Measurements from ENCODE around the gene KRI1.
"Not testable (repeated sequence)": the region's sequence is repeated elsewhere in the genome, so short reads cannot be mapped to it uniquely, and the experiment has no call there.

The KRI1 gene

DNA sequence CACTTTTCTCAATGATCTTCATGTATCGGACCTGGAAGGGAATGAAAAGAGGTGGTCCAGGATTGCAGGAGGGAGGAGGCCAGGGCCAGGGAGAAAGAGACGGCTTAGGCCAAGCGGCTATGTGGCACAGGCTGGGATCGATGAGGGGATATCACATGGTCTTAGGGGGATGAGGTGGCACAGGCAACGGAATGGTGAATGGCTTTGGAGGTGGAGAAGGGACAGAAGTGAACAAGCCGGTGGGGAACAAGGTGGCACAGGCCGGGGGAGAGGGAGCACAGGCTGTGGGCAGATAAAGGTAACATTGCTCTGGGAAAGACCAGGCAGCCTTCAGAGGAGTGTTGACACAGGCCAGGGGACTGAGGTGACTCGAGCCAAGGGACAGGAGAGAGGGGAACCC lies 8.7 kb upstream of the KRI1 start:
- DNase-seq: no peak

DNA sequence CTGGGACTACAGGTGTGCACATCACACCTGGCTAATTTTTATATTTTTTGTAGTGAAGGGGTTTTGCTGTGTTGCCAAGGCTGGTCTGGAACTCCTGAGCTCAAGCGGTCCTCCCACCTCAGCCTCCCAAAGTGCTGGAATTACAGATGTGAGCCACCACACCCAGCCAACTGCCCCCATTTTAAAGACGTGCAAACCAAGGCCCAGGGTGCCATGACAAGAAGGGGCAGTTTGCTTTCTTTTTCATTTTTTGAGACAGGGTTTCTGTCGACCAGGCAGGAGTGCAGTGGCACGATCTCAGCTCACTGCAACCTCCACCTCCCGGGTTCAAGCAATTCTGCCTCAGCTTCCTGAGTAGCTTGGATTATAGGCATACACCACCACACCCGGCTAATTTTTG lies 8.0 kb upstream of the KRI1 start:
- not testable (repeated sequence) for DNase-seq

DNA sequence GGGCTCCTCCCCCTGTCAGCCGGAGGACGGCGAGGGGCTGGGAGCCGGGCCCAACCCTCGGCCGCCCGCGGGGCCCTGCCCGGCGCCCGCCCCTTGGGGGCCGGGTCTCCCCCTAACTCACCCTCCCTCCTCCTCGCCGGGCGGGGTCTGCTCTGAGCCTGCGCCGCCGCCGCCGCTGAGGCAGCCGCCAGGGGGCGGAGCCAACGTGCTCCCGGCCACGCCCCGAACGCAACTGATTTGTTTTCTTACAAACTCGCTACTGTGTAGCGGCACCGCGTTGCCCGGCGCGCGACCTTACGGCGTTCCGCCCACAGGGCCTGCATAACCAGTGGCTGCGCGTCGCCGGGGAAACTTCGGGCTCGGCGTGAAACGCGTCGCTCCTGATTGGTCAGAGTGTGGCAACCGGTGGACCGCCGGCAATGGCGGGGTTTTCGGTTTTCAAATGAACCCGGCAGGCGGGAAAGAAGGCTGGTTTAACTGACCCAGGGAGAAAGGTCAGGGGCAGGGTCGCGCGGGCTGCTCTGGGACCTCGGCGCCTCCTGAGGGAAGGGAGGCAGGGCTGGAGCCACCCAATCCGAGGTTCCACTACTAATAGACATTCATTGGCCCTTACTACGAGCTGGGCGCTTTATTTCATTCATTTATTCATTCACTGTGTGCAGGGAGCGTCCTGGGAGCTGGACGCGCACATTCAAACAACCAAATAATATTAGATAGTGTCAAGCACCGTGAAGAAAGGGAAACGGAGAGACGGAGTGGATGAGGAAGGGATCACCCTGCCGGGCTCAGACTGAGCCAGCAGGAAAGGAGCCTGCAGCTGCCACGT lies 3.2 kb upstream of the KRI1 start, which contains the start of gene CDKN2D:
Gene CDKN2D (minus strand): TSS at position 154 of the 826 bp plus-strand sequence. CDS start 326 bp downstream, outside the sequence.
- DNase-seq: peak; percentile 99

DNA sequence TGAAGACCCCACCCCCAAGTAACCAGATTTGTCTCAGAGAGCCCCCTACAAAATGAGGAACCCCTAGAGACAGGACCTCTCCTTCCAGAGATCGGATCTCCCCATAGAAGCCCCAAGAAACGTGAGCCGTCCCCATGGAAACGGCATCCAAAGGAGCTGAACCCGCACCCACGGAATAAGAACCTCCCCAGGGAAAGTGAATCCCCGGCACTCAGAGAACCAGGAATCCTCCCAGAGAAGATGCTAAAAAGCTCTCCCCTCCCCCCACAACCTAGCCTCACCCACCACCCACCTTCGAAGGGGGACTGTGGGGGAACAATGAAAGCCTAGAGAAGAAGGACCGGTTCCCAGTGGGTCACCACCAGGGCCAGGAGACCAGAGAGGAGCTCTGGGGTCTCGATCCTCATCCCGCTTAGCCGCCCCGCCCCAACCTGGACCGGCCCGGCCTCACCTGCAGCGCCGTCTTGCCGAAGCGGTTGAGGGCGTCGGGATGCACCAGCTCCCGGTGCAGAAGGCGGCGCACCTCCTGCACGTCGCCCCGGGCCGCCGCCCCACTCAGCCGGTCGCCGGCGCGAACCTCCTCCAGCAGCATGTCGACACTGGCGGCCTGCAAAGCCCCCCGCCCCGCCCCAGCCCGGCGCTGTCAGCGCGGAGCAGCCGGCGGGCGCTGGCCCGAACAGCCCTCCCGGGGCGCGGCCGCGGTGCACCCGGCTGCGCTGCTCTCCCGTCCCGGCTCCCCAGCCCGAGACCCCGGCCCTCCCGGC lies 2.4 kb upstream of the KRI1 start:
- no peak for DNase-seq

DNA sequence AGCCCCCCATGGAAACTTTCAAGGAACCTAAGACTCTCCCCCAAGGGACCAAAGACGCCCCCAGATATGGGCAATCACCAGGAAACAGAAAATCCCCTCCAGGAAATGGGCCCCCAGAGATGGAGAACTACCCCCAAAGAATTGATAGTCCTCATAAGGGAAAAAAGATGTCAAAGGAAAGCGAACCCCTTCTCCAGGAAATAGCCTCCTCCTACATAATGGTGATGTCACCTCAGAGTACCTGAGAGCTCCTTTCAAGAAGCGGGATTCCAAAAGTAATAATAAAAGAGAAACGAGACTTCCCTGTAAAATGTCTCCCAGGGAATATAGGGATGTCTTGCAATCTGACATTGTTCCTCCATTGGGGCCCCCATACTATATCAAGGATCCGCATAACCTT lies 1.8 kb upstream of the KRI1 start:
- DNase-seq: no peak

DNA sequence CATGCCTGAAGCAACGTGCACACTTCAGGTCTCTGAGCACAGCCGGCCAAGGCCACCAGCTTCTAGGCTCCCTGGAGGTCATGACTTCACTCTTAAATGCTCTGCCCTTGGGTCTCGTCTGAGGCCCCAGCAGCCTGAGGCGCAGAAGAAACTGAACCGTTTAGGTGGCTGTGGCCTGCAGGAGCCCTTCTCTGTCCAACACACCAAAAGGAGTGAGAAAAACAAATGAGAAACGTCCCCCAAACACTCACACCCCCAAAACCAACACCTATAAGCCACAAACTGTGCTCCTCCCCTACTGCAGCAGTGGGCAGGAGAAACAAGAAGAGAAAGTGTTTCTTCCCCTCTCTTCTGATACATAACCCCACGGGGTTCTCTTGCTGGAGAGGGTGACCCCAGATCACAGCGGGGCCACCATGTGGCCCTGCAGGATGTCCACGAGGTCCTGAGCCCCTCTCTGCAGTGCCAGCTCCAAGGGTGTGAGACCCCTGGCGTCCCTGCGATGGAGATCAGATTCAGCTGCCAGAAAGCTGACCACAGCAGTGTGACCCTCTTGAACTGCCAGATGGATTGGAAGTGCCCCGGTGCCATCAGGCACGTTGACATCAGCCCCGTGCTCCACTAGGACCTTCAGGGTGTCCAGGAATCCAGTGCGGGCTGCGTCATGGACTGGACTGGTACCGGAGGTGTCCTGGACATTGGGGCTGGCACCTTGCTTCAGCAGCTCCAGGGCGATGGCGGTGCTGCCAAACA lies 1.0 kb upstream of the KRI1 start:
- DNase-seq: peak; percentile 31 to 49

DNA sequence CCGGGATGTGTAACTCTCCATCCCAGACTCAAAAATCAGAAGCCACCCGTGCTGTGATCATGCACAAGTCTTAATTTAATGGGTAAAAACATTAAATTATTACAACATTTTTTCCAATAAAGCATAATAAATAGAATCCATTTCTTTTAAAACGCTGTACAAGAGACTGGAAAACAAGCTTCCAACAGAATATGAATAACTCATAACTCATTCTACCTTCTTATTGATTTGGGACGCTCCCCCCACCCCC lies 523 bp upstream of the KRI1 start:
- no peak for DNase-seq

DNA sequence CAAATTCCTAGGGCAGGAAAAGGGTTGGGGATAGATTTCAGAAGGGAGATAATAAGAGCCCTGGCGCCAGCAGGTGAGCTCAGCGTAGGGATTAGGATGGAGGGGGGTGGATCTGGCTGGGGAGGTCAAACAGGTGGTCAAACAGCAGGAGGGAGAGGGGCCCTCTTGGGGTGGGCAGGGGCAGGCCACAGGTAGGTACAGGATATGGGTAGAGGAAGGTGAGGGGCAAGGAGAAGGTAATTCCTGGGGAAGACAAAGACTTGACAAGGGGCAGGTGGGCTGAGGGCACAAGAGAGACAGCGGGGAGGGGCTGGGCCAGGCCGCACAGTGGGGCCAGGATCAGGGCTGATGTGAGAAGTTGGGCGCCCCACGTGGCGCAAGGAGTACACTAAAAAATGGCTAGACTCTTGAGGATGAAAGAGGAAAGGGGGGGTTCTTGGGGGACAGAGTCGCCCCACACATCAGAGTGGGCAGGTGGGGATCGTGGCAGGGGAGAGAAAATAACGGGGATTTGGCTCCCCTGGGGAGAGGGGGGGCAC lies 713 bp downstream of the KRI1 start:
- DNase-seq: peak in 1 of 2 donors; percentile 39

DNA sequence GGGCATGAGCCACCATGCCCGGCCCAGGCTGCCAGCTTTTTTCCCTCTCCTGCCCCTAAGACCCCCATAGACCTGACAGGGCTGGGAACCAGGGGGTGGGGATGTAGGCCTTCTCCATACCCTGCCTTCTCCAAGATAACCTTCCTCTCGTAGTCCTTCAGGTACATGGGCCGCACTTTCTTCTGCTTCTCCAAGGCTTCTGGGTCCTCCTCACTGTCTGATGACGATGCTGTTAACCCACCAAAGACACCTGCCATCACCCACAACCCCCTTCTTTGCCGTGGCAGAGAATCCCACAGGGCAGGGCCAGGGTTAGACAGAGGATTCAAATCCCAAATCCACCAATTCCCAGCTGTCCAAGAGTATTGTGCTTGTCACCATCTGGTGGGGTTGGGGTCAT lies 3.2 kb downstream of the KRI1 start:
- no peak for DNase-seq

DNA sequence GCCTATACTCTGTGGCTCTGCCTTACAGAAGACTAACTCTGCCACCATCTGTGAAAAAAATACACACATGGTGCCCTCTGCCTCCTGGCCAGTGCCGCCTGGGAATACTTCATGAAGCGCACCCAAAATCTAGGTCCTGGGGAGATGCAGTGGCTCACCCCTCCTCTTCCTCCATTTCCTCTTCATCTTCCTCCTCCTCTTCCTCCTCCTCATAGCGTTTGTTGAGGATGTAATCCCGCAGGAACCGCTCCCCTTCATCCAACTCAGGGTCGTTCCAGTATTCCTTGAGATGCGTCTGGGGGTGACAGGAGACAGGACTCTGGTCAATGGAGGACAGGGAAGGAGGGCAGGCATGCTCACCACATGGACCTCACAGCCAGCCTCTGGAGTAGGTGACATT lies 5.7 kb downstream of the KRI1 start:
- DNase-seq: no peak

DNA sequence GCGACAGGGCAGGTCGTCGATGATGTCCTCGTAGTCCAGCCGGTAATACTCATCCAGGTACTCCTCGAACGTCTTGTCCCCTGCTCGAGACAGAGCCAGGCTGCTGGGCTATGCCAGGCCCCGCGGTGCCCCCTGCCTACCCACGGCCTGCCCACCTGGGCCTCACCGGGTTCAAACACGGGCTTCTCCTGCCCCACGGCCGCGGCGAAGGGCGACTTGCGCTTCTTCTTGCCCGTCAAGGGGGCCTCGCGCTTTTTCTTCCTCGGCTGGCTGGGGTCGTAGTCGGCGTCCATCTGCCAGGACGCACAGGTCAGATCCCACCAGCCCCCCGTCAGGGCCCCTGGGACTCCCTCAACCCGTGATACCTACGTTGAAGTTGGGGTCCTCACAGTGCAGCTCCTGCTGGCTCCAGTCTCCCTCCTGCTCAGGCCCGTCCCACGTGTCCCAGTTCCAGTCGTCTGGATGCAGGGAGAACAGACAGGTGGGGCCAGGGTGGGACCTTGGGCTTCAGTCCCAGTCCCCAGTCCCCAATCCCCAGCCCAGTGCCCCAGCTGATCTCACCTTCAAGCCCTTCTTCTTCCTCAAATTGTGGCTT lies 8.1 kb downstream of the KRI1 start:
- no peak for DNase-seq

DNA sequence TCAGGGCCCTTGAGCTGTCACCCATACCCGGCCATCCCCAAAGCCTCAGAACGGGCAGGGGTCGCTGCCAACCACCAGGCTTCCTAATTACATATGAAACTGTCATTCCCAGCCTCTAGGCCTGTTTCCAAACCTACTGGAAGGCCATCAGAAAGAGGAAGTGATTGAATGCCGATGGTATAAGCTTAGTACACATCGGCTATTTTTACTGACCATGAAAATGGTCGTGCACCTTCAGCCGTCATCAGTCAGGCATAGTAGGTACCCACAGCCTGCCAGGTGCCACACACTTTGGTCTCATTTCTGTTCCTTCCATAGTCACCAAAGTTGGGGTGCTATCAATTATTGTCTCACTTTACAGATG lies 10.2 kb downstream of the KRI1 start:
- DNase-seq: no peak

DNA sequence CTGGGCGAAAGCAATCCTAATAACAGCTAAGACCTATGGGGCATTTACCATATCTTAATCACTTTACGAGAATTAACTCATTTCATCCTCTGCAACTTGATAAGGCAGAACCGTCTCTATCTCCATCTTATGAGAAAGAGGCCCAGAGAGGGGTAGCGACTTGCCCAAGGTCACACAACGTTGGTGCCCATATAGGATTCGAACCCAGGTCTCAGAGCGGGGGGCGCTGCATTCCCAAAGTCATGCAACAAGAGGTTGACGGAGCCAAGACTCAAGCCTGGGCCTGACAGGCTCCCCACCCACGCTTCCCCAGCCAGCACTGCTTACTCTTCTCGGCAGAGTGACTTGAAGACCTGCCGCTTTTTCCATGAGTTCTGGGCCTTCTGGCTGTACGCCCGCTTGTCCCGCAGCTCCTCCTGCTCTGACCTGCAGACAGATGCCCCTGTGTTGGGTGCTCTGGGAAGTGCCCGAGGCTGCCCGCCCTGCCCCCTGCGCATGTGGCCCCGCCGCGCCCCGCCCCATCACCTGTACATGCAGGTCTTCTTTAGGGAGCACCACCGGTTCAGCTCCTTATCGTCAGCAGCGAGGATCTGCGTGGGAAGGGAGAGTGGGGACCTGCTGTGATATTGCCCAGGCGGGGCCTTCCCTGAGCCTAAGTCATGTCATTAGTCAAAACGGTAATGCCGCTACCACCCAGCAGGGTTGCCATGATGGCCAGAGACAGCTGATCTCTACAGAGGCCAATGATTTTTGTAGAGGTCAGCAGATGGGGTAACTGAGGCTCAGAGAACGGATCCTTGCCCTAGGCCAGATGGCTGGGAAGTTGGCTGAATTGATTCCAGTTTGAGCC lies 10.8 kb downstream of the KRI1 start:
- no peak for DNase-seq

DNA sequence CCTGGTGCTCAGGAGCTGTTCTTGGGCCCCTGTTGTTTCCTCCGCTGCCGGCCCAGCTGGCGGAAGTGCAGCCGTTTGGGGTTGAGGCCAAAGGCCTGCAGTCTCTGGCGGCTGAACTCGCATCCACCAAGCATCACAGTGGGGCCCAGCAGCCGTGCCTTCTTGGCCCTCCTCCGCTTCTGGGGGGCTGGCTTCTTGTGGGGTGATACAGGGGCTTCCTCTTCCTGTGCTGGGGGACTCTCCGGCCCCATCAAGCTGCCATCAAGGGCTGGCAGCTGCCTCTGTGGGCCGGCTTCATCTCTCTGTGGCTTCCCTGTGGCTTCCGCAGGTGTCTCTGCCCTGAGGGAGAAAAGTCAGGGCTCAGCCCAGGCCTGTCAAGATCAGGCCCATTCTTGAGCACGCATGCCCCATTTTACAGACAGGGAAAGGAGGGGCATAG lies 11.8 kb downstream of the KRI1 start:
- DNase-seq: no peak

DNA sequence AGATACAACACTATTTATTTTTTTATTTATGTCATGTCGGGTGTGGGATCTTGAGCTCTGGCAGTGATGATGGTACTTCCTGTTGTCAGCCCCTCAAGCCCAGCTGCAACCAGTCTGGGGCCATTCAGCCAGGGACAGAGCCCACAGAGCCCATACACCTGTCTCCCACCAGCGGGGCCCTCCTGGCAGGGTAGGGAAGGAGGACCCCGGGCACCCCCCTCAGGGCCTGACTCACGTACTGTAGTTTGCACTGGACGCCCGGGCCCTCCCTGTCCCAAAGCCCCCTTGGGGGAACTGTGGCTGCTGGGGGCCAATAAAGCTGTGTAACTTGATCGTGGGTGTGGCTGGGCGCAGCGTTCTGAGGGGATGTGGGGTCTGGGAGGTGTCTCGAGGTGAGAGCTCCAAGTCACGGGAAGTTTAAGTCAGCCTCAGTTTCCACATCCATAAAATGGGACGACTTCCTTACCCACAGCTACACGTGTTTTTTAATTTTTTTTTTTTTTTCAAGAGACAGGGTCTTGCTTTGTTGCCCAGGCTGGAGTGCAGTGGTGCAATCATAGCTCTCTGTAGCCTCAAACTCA lies 12.6 kb downstream of the KRI1 start:
- no peak for DNase-seq

DNA sequence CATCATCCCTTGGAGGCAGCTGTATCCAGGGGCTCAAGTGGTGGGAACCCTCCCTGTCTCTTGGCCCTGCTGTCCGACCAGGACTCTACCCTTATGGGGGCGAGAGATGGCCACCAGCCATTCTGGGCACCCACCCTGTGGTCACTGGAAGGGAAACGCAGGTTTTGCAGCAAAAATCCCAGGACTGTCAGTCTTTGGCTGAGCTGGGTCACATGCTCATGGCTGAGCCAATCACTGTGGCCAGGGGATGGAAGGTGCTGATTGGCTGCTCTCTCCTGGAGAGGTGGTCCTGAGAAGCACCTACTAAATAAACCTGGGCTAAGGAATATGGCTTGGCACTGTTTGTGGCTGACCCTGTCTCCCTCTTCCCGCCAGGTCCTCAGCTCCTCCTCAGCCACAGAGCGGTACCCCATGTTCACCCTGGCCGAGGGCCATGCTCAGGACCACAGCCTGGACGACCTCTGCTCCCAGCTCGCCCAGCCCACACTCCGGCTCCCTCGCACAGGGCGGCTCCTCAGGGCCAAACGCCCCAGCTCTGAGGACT lies 13.2 kb downstream of the KRI1 start:
- DNase-seq: no peak

DNA sequence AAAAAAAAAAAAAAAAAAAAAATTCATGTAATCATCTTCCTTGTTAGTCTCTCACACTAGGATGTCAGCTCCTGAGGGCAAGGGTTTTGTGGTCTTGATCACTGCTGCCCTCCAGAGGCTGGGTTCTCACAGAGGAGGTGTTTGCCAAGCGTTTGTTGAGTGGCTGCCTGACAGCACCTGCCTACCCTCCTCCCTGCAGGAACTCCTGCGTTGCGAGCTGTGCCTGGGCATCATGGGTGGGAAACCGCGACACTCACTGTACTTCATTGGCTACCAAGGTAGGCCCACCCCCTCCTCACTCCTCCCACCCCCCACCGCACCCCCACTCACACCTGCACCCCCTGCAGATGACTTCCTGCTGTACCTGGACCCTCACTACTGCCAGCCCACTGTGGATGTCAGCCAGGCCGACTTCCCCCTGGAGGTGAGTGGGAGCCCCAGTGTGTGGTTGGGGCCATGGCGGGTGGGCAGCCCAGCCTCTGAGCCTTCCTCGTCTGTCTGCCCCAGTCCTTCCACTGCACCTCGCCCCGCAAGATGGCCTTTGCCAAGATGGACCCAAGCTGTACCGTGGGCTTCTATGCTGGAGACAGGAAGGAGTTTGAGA lies 14.0 kb downstream of the KRI1 start:
- DNase-seq: peak in 1 of 2 donors; percentile 30

DNA sequence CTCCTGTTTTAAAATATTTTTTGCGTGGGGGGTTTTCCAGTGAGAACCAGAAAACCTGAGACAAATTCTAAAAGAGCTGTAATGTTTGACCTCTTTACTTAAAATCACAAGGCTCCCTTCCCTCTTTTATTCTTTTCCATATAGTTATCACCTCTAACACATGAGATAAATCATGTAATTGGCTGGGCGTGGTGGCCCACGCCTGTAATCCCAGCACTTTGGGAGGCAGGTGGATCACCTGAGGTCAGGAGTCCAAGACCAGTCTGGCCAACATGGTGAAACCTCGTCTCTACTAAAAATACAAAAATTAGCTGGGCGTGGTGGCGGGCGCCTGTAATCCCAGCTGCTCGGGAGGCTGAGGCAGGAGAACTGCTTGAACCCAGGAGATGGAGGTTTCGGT lies 14.8 kb downstream of the KRI1 start:
- not testable (repeated sequence) for DNase-seq

DNA sequence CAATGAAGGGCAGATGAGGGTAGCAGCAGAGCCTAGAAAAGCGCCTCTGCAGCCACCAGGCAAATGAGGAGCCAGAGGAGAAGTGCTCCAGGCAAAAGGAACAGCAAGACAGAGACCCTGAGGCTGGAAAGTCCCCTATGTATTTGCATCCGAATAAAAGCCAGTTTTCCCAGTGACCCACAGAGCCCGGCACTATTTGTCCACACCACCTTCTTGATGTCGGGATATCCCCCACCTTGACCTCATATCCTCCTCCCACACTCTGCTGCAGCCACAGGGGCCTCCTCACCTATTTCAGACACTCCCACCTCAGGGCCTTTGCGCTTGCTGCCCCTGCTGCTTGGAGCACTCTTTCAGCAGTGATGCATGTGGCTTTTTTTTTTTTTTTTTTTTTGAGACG lies 15.5 kb downstream of the KRI1 start:
- no peak for DNase-seq

DNA sequence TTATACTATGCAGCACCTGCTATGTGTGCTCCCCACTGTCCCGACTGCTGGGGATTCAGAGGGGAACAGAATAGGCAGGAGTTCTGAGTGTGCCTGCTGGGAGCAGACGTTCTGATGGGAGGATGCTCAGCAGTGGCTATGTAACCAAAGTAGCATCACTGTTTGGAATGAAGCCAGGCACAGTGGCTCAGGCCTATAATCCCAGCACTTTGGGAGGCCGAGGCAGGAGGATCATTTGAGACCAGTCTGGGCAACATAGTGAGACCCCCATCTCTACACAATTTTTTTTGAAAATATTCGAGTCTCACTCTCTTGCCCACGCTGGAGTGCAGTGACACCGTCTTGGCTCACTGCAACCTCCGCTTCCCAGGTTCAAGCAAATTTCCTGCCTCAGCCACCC lies 16.1 kb downstream of the KRI1 start:
- DNase-seq: no peak

DNA sequence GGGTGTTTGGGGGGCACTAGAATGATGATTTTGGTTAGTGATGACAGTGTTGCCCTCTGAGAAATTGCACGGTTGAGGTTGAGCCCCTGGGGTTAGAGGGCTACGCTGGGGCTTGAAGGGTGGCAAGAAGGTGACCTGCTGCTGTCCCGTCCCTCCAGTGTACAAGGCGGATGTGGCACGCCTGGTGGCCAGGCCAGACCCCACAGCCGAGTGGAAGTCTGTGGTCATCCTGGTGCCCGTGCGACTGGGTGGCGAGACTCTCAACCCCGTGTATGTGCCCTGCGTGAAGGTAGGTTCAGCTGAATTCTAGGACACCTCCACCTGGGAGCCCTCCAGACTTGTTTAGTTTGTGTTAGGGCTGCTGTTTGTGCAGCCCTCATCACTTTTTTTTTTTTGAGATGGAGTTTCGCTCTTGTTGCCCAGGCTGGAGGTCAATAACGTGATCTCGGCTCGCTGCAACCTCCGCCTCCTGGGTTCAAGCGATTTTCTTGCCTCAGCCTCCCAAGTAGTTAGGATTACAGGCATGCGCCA lies 17.0 kb downstream of the KRI1 start:
- no peak for DNase-seq
